ENCODE measurements around the gene GPR139. TPM values are rescaled to one million over a fixed set of nuclear protein-coding genes. Genes with fewer than 3 reads are reported as not detected.

GPR139 gene
- total RNA-seq, 1 experiment from 2014 or later: not detected

DNA sequence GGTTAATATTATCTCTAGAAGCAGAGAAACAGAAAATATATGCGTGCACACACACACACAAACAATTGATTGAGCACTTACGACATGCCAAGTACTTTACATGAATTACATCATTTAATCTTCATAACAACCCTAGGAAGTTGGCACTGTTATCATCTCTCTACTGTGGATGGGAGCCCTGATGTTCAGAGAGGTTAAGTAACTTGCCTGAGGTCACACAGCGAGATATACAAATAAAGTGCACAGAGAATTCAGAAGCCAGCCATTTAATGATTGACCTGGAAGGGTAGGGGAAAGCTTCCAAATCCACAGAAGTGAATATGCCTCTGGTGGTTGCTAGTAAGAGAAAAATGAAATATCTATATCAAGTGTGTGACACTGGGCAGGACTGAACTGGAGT, 37.5 kb upstream of the GPR139 start:
- BruUV-seq (replicated peaks): no TSS peak
- Histone ChIP-seq H3K4me1 (replicated peaks; ENCODE audit: insufficient read depth) (no peaks in the 10 kb centered on the region), H3K9me3 (ENCODE audit: insufficient read depth, low read depth) (no peaks in the 10 kb centered on the region), H3K4me3 (no peak overlapping the region), H3K36me3 (ENCODE audit: low read depth) (no peaks in the 10 kb centered on the region), H4K20me1 (ENCODE audit: insufficient read depth) (no peaks in the 10 kb centered on the region), H3K4me2 (no peak overlapping the region), H3K27ac (no peak overlapping the region), H3K27me3 (ENCODE audit: insufficient read depth, low read depth) (peaks cover 2% of the 10 kb centered on the region; the same call in 1 of the 2 replicates), H3K9me2 (ENCODE audit: insufficient read depth) (no peaks in the 10 kb centered on the region), H2AFZ (no peak overlapping the region), H3K79me2 (ENCODE audit: low read depth) (no peaks in the 10 kb centered on the region), H3F3A (ENCODE audit: insufficient read depth, low read depth) (no peaks in the 10 kb centered on the region)
- TF ChIP-seq EZH2 (IDR thresholded peaks at IDR 0.05; ENCODE audit: low read depth): no peak
- TF ChIP-seq, protein P1, sequence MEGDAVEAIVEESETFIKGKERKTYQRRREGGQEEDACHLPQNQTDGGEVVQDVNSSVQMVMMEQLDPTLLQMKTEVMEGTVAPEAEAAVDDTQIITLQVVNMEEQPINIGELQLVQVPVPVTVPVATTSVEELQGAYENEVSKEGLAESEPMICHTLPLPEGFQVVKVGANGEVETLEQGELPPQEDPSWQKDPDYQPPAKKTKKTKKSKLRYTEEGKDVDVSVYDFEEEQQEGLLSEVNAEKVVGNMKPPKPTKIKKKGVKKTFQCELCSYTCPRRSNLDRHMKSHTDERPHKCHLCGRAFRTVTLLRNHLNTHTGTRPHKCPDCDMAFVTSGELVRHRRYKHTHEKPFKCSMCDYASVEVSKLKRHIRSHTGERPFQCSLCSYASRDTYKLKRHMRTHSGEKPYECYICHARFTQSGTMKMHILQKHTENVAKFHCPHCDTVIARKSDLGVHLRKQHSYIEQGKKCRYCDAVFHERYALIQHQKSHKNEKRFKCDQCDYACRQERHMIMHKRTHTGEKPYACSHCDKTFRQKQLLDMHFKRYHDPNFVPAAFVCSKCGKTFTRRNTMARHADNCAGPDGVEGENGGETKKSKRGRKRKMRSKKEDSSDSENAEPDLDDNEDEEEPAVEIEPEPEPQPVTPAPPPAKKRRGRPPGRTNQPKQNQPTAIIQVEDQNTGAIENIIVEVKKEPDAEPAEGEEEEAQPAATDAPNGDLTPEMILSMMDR (conservative IDR thresholded peaks at IDR 0.05): no peak
- ChIA-PET CTCF (no interaction called here), POLR2A (ENCODE audit: unreplicated experiment) (no interaction called here)
- intact Hi-C loops (cut with micrococcal nuclease; ENCODE audit: unreplicated experiment): no loop called here
- DNase-seq: no peak

DNA sequence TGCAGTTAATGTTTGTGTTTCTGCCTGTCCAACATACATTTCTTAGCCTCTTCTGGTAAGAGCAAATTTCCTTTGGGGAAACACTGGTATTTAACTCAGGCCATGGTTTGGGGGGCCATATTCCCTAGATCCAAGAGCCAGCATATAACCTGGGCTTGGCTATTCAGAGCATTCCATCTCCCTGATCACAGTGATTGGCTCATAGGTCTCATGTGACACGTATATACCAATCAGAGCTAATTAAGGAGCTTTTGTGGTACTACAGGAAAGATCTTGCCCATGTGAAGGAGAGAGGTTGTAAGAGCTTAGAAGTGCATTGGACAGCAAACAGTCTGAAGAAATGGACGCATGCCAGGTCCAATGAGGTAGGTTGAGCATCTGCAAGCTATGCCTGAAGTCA, 33.4 kb upstream of the GPR139 start:
- intact Hi-C loops (cut with micrococcal nuclease; ENCODE audit: unreplicated experiment): no loop called here
- CTCF ChIA-PET: no interaction called here
- Histone ChIP-seq H3K79me2 (ENCODE audit: low read depth) (no peaks in the 10 kb centered on the region), H3K4me3 (no peak overlapping the region), H3K36me3 (ENCODE audit: low read depth) (no peaks in the 10 kb centered on the region), H3K27me3 (ENCODE audit: insufficient read depth, low read depth) (0 out of 2 replicates have a peak, but pooled peaks cover 4% of the 10 kb centered on the region), H3K4me2 (no peak overlapping the region), H3K9me3 (ENCODE audit: insufficient read depth, low read depth) (no peaks in the 10 kb centered on the region), H3K4me1 (replicated peaks; ENCODE audit: insufficient read depth) (no peaks in the 10 kb centered on the region), H3F3A (ENCODE audit: insufficient read depth, low read depth) (no peaks in the 10 kb centered on the region), H4K20me1 (ENCODE audit: insufficient read depth) (no peaks in the 10 kb centered on the region), H3K9me2 (ENCODE audit: insufficient read depth) (no peaks in the 10 kb centered on the region), H2AFZ (no peak overlapping the region), H3K27ac (no peak overlapping the region)
- DNase-seq: no peak
- POLR2A ChIA-PET (ENCODE audit: unreplicated experiment): no interaction called here
- no TSS peak for BruUV-seq (replicated peaks)
- TF ChIP-seq EZH2 (IDR thresholded peaks at IDR 0.05; ENCODE audit: low read depth): no peak
- TF ChIP-seq, protein P1 (conservative IDR thresholded peaks at IDR 0.05): no peak

DNA sequence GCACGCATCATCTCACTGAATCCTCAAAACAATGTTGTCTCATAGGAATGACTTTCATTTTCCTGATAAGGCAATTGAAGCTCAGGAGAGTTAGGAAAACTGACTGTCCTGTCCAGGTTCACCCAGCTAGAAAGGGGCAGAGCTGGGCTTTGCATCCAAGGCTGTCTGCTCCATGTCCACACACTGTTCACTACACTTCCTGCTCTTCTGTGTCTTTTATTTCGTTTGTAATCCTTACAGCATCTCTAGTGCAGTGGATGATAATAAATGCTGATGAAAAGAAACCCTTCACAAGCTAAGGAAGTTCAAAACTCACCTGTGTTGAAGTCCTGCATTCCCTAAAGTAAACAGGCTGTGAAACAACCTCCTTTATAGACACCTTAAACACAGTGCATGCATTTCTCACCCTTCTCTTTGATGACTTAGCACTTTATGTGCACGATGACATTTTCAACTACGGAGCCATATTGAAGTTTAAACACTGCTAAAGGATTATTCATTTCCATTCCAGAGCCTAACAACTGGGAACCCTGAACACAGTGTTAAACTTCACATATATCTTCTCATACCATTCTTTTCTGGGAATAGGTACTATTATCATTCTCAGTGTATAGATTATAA, 31.0 kb upstream of the GPR139 start:
- Histone ChIP-seq H3K4me2 (no peak overlapping the region), H2AFZ (no peak overlapping the region), H3K27me3 (ENCODE audit: insufficient read depth, low read depth) (0 out of 2 replicates have a peak, but pooled peaks cover 4% of the 10 kb centered on the region), H3K27ac (no peak overlapping the region), H3K4me3 (no peak overlapping the region), H3K36me3 (ENCODE audit: low read depth) (no peaks in the 10 kb centered on the region), H3K9me2 (ENCODE audit: insufficient read depth) (no peaks in the 10 kb centered on the region), H3F3A (ENCODE audit: insufficient read depth, low read depth) (no peaks in the 10 kb centered on the region), H3K4me1 (replicated peaks; ENCODE audit: insufficient read depth) (no peaks in the 10 kb centered on the region), H3K79me2 (ENCODE audit: low read depth) (no peaks in the 10 kb centered on the region), H3K9me3 (ENCODE audit: insufficient read depth, low read depth) (no peaks in the 10 kb centered on the region), H4K20me1 (ENCODE audit: insufficient read depth) (no peaks in the 10 kb centered on the region)
- TF ChIP-seq, protein P1 (conservative IDR thresholded peaks at IDR 0.05): no peak
- TF ChIP-seq EZH2 (IDR thresholded peaks at IDR 0.05; ENCODE audit: low read depth): no peak
- intact Hi-C loops (cut with micrococcal nuclease; ENCODE audit: unreplicated experiment): no loop called here
- no TSS peak for BruUV-seq (replicated peaks)
- no peak for DNase-seq
- ChIA-PET CTCF (no interaction called here), POLR2A (ENCODE audit: unreplicated experiment) (no interaction called here)
